HTR-8/SVneo (cell line): ENCODE results near the gene RTN4IP1.

Source experiments
- DNase-seq: peaks from one replicate; pipeline ENCODE4 v3.0.0; 2011; ENCODE audit warnings: low spot score, mixed read lengths; ENCODE audit not compliant: insufficient read length
- FAIRE-seq: peaks from 2 replicates; lab custom pipeline; 2011; peaks lifted over from hg19 to GRCh38; lab: Jason Lieb, UNC

The RTN4IP1 gene, protein sequence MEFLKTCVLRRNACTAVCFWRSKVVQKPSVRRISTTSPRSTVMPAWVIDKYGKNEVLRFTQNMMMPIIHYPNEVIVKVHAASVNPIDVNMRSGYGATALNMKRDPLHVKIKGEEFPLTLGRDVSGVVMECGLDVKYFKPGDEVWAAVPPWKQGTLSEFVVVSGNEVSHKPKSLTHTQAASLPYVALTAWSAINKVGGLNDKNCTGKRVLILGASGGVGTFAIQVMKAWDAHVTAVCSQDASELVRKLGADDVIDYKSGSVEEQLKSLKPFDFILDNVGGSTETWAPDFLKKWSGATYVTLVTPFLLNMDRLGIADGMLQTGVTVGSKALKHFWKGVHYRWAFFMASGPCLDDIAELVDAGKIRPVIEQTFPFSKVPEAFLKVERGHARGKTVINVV

DNA sequence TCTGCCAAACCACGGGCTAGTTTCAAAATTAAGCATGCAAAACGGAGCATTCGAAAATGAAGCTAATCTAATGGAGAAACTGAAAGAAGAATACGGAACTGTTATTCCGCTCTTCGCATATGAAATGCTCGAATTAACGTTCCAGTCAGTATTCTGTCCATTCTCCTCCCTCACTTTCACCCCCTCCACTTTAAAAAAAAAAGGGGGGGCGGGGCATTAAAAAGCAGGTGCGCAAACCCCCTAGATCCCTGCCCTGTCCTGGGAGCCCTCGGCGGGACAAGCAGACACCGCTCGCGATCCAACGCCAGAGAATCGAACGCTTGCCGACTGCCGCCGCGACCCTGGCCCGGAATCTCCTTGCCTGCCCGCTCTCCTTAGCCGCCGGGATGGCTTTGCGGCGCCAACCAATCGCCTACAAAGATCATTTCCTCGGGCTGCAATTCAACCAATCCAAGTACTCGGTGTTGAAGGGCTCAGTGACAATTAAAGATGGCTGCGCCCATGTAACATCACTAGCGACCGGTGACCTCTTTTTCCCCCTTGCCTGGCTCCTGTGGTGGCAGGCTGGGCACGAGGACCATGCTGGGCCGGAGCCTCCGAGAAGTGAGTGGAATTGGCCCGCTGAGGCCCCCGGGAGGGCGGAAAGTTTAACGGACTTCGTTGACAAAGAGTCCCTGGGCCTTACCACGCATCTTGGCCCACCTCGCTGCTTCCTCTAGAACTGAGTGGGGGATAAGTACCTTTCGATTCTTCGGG lies at the start of gene RTN4IP1, which contains the start of gene QRSL1:
RTN4IP1 (minus strand) TSS at position 396 of the 756 bp plus-strand sequence. CDS start 477 bp downstream, outside the sequence.
QRSL1 (plus strand) TSS at position 476 of the 756 bp plus-strand sequence; CDS start at position 580, 104 bp downstream.
- no peak for FAIRE-seq
- peak; percentile 96 for DNase-seq

- FAIRE-seq = no peak
These were observed 48.0 kb upstream of the RTN4IP1 start for GRCh38 chr6:106677282-106677681.

DNA sequence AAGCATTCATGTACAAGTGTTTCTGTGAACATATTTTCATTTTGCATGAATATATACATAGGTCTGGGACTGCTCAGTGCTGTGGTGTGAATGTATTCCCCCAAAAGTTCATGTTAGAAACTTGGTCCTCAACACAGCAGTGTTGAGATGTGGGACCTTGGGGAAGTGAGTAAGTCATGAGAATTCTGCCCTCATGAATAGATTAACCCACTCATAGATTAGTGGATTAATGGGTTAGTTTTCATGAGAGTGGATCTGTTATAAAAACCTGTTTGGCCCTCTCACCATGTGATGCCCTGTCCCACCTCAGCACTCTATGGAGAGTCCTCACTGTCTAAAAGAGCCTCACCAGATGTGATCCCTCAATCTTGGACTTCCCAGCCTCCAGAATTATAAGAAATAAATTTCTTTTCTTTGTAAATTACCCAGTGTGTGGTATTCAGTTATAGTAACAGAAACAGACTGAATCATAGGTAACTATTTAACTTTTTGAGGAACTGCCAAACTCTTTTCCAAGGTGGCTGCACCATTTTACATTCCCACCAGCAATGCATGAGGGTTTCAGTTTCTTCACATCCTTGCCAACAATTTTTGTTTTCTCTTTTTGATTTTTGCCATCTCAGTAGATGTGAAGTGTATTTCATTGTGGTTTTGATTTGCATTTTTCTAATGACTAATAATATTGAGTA lies 45.4 kb upstream of the RTN4IP1 start:
- FAIRE-seq (no peak), DNase-seq (no peak)

More at GRCh38 chr6:106677282-106677681, 48.0 kb upstream of the RTN4IP1 start:
- DNase-seq = no peak

- no peak for FAIRE-seq
- DNase-seq = no peak
These were observed 42.4 kb upstream of the RTN4IP1 start for GRCh38 chr6:106671651-106672050.

DNA sequence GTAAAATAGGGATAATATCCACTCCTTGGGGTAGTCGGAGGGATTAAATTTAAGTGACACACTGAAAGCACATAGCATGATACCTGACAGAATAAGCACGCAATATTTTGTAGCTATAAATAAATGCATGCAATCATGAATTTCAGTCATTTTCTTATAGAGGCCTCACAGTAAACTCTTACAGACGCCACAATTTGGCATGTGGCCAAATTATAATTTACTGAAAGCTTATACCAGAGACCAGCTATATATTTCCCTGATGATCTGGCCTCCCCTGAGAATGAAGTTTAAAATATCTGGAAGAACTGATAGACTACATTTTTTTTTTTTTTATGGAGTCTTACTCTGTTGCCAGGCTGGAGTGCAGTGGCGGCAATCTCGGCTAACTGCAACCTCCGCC lies 40.9 kb upstream of the RTN4IP1 start:
- FAIRE-seq (no peak), DNase-seq (no peak)

- FAIRE-seq = no peak
These were observed 37.7 kb upstream of the RTN4IP1 start for GRCh38 chr6:106667022-106667402.

GRCh38 chr6:106666282-106667021 lies 37.2 kb upstream of the RTN4IP1 start:
- DNase-seq (no peak), FAIRE-seq (no peak)

More at GRCh38 chr6:106667022-106667402, 37.7 kb upstream of the RTN4IP1 start:
- DNase-seq = no peak

- FAIRE-seq = no peak
- DNase-seq = no peak
These were observed 33.2 kb upstream of the RTN4IP1 start for GRCh38 chr6:106662458-106662857.

DNA sequence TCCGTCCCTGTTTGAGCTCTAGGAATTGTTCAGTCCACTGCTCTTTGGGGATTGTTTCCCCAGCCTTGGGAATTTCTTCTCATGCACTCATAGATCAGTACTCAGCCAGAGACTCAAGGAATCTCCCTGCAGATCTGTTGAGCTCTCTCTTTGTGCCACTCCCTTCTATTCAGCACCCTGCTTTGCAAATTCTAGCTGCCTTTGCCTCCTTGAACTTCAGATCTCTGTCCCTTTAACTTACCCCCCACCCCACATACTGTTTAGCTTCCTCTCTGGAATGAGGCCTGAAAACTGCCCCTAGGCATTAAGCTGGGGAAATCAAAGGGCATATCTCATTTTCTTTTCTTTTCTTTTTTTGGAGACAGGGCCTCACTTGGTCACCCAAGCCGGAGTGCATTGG lies 30.6 kb upstream of the RTN4IP1 start:
- DNase-seq = no peak
- FAIRE-seq = no peak

DNA sequence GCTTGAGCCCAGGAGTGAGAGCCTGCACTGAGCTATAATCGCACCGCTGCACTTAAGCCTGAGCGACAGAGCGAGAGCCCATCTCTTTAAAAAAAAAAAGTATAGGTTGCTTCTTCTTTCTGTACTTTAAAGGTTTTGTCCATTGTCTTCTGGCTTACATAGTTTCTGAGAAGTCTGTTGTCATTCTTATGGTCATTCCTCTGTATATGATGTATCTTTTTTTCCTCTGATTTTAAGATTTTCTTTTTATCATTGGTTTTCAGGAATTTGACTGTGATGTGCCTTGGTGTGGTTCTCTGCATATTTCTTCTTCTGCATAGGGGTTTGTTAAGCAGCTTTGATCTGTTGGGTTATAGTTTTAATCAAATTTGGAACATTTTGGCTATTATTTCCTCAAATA lies 29.2 kb upstream of the RTN4IP1 start:
- no peak for FAIRE-seq

DNA sequence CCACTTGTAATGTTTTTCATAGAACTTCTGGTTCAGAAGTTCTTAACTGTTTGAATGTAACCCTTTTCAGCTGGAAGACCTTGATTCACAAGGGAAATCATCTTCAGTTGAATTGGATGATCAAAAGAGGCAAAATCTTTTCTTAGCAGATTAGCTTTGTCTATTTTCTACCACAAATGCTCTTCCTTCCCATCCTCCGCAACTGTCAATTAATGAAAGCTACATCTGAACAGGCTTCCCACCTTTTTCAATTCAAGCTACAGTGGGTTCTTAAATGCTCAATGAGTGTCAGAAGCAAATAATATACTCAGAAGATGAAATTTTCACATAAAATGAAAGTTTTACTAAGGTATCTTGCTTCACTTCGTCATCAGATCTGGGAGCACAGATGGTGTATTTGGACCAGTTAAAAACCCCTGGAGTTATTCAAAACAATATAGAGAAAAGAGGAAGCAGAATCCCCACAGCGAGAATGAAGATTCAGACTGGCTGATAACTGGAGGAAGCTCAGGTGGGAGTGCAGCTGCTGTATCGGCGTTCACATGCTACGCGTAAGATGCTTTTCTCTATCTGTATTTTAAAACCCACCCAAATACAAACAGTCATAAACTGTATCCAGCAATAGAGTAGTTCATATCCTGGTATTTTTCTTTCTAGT lies 19.5 kb upstream of the RTN4IP1 start:
- DNase-seq (no peak), FAIRE-seq (no peak)

More for the DNA sequence above, 29.2 kb upstream of the RTN4IP1 start:
- no peak for DNase-seq

DNA sequence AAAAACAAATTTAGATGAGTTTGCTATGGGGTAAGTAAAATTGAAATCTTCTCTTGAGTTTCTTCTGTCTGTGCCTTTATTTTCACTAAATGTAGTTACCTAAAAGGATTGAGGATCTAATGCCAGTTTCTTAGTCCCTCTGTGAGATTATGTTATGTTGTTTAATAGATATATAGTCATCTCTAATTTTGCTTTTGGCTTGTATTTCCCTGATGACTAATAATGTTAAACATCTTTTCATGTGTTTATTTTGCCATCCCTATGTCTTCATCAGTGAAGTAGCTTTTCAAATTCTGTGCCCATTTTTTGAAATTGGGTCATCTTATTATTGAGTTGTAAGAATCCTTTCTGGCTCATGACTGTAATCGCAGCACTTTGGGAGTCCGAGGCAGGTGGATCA lies 13.8 kb upstream of the RTN4IP1 start:
- DNase-seq (no peak), FAIRE-seq (no peak)

- DNase-seq (no peak), FAIRE-seq (no peak)
These were observed 13.2 kb upstream of the RTN4IP1 start for GRCh38 chr6:106642476-106642875.

DNA sequence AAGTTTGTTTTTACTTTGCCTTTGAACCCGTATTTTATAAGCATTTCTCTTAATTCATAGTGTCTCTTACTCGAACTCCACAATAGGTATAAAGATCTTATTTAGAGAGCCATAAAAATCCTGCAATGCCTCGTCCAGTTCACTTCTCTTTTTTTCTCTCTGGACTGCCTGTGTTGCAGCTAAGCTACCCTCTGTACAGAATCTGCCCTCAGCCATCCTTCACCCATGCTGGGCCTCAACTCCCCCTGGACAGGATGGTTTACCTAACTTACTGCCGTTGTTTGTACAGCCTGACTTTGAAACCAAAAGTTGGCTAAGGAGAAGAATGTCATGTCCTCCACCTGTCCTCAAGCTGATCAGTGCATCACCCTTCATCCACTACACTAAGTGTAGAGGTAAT lies 10.5 kb upstream of the RTN4IP1 start:
- DNase-seq (no peak), FAIRE-seq (no peak)

DNA sequence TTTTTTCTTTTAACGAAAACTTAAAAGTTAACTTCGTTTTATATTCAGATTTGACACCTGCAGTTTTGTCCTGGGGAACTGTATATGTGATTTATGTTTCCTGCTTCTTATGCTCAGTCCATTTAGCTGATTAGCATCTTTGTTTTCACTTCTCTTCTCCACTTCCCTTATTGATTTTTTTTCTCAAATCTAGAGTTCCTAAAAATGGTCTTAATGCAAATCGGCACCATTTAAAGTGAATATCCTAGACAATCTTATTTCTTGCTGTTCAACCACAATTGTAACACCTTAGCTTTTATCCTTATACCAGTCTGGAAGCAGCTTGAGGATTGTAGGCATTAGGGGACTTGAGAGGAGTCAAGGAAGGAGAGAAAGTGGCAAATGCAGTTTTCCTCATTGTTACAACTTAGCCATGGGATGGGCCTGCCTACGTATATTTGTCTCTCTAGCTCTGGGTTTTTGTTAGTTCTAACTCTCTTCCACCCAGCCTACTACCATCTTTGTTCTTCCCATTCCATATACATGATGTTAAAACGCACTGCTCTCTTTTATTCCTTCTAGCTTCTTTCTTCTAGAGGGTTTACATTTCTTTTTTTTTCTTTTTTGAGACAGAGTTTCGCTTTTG lies 8.5 kb upstream of the RTN4IP1 start:
- DNase-seq (no peak), FAIRE-seq (no peak)

DNA sequence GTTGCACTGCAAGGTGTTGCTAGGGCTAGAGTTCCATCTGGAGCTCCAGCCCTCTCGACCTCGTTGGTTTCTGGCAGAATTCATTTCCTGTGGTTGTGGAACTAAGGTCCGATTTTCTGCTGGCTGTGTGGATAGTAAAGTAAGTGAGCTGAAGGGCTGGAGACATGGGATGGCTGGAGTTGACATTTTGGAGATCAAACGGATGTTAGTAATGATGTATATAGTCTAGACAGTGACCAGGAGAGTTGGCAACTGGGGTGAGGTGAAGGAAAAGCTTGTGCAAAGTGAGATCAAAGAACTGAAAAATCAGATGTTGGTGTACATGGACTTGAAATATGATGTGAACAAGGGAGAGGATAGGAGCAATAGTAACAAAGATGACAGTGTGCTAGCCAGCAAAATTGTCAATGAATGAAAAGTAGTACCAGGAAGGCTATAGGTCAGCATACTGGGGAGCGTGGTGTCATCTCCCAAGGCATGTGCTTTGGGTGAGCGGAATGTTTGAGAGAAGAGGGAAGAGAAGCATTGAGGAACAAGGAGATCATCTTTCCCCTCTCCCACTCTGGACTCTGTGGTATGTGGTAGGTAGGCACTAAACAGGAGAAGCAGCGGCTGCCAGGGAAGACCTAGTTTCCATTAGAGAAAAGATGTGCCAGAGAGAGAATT lies 7.9 kb upstream of the RTN4IP1 start:
- DNase-seq (no peak), FAIRE-seq (no peak)

DNA sequence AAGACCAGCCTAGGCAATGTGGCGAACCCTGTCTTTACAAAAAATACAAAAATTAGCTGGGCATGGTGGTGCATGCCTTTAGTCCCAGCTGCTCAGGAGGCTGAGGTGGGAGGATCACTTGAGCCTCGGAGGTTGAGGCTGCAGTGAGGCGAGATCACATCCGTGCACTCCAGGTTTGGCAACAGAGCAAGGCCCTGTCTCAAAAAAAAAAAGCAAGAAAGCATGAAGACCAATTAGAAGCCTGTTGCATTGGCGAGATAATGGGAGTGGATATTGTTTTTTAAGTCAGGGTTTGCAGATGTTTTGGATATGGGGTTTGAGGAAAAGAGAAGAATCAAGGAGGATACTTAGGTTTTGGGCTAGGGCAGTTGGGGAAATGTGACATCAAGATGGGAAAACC lies 5.3 kb upstream of the RTN4IP1 start:
- DNase-seq = no peak
- FAIRE-seq = no peak

DNA sequence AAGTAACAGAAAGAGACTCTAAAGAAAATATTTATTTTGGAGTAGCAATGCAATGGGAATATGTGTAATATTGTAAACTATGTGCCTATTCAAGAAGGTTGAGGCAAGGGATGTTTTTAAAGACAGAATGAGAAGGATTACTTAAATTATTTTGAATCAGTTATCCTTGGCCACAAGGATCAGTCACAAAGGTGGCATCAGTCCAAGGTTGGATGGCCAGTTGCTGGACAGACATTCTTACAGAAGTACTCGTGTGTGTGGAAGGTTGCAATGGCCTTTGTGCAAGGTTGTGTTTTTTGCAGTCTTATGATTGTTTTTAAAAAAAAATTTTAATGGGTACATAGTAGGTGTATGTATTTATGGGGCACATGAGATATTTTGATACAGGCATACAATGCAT lies 2.0 kb upstream of the RTN4IP1 start:
- FAIRE-seq (no peak), DNase-seq (no peak)

GRCh38 chr6:106630366-106630765 lies 1.1 kb upstream of the RTN4IP1 start:
- FAIRE-seq (no peak), DNase-seq (no peak)
